ENCODE measurements around the gene DNAH12. TPM values are rescaled to one million over a fixed set of nuclear protein-coding genes. Genes with fewer than 3 reads are reported as not detected.
A peak's percentile ranks its signal among the peaks of the same experiment; 100 is the strongest.

Gene DNAH12, protein sequence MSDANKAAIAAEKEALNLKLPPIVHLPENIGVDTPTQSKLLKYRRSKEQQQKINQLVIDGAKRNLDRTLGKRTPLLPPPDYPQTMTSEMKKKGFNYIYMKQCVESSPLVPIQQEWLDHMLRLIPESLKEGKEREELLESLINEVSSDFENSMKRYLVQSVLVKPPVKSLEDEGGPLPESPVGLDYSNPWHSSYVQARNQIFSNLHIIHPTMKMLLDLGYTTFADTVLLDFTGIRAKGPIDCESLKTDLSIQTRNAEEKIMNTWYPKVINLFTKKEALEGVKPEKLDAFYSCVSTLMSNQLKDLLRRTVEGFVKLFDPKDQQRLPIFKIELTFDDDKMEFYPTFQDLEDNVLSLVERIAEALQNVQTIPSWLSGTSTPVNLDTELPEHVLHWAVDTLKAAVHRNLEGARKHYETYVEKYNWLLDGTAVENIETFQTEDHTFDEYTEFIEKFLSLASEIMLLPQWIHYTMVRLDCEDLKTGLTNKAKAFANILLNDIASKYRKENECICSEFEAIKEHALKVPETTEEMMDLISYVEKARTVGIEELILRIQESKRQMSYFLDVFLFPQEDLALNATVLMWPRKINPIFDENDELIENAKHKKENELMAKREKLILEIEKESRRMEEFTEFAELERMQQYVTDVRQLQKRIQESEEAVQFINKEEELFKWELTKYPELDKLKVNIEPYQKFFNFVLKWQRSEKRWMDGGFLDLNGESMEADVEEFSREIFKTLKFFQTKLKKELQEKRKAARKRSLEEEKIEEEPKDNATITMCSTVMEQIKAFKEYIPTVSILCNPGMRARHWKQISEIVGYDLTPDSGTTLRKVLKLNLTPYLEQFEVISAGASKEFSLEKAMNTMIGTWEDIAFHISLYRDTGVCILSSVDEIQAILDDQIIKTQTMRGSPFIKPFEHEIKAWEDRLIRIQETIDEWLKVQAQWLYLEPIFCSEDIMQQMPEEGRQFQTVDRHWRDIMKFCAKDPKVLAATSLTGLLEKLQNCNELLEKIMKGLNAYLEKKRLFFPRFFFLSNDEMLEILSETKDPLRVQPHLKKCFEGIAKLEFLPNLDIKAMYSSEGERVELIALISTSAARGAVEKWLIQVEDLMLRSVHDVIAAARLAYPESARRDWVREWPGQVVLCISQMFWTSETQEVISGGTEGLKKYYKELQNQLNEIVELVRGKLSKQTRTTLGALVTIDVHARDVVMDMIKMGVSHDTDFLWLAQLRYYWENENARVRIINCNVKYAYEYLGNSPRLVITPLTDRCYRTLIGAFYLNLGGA (N-terminal part only)
- 3.0 TPM for polyA plus RNA-seq (ENCODE audit: insufficient read length)
- long read RNA-seq, donor 1: 0 reads
- long read RNA-seq, donor 2: 0 reads
- long read RNA-seq, donor 3: 0 reads
- long read RNA-seq, donor 4: 0 reads
- long read RNA-seq, donor 5: 0 reads
- long read RNA-seq, donor 6: 0 reads
- long read RNA-seq, donor 7: 0 reads
- long read RNA-seq, donor 8: 0 reads

DNA sequence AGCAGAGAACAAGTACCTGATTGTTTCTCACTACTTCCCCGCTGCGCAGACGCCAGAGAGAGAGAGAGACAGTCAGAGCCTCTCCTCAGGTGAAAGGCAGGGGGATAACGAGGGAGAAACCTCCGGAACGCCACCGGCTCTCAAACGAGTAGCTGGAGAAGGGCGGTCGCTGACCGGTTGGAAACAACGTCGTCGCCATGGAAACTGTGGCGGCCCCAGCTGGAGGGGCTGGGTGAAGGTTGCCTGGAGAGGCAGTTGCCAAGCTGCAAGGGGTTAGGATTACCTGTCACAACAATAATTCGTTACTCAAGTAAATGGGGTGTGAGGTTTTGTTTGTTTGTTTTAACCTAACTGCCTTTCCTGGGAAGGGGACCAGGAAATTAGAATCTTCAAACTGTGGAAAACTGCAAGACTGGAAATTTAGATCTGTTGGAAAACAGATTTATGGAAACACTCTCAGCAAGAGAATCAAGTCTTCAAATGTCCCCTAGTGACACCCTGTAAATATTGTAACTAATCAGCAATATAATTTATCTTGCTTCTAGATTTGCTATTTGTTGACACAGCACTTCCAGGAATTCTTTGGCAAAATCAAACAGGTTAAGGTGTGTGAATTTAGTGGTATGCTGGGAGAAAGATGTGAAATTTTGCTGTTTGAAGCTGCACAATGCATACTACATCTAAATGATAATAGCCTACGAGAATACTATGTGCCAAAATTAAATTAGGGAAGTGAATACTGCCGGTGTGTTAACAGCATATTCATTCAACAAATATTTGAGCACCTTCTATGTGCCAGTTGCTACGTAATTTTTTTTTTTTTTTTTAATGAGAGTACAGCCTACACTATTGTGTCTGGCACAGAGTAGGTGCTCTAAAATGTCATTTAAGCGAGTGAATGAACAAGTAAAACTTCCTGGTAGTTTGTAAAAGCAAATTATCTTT, at the start of gene DNAH12:
TSS of gene DNAH12 (minus strand) at position 164 of the 945 bp plus-strand sequence. CDS start 1,474 bp downstream, outside the sequence.
- DNase-seq: peak; percentile 93

DNA sequence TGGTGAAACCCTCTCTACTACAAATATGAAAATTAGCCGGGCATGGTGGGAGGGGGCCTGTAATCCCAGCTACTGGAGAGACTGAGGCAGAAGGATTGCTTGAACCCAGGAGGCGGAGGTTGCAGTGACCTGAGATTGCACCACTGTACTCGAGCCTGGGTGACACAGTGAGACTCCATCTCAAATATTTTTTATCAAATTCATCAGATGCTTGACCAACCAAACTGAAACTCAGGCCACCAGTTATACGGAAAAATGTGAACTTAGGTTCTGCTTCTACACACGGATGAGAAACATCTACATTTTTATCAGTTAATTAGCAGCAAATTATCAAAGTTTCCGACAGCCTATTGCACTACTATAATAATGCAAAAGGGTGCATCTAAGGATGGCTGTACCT, 48.2 kb upstream of the DNAH12 start:
- DNase-seq: no peak

DNA sequence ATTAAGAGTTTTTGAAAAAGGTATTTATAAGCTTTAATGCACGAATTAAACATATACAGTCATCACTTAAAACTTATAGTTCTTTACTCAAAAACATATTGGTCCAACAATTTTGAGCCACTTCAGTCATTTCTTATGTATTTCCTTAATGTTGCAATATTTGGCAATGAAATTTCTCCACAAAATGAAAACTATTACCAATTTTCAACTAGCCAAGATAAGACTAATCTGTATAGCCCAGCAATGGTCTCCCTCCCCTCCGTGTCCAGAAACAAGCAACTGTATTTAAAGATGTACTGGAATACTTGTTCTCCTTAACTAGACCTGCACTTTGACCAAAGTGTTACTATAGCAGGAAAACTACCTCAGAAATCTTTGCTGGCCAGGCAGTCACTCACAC, 43.8 kb upstream of the DNAH12 start:
- no peak for DNase-seq

DNA sequence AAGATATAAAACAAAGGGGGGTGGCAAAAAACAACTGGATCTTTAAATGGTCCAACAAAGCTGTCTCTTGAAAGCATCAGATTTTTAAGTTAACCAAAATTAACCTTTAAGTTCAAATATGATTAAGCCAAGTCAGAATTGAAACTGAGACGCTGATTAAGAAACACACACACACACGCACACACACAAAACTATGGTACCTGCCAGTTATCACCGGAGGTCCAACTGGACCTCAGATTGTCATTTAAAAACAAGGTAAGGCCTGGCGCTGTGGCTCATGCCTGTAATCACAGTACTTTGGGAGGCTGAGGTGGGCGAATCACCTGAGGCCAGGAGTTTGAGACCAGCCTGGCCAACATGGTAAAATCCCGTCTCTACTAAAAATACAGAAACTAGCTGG, 42.6 kb upstream of the DNAH12 start:
- DNase-seq: no peak

DNA sequence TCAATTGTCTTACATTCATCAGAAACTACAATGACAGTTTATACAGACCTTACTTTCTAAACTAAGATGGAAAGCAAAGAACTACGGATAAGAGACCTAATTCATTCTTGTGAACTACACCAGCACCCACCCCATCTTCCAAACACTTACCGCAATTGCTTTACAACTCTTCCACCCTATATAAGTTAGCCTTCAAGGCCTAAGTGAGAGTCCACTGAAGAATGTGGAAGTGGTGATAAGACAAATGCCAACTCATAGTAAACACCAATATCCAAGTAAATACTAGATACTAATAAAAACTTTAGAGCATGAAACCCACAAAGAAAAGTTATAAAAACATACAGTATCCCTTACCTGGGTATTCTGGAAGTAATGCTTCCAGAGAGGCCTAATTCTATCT, 39.4 kb upstream of the DNAH12 start:
- DNase-seq: no peak

DNA sequence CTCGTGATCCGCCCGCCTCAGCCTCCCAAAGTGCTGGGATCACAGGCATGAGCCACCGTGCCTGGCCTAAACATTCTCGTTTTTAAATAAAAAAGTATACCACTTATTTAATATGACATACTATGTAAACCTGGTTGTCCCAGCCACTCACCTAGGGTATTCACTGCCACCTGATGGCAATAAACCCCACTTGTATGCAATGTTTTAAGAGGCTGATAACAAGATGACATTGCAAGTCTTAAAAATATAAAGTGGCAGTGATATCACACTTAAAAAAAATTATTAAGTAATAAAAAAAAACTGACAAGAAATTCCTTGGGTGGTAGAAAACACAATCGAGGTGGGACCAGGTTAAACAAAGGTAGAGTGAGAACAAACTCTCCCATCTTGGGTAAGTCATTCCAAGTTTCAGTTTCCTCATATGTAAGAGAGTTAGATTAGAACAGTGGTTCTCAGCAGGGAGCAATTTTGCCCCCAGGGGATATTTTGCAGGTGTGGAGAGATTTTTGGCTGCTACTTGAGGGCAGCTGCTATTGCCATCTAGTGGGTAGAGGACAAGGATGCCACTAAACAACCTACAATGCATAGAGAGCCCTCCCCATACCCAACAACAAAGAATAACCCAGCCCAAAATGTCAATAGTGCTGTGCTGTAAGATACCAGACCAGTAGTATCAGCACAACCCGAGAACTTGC, 38.5 kb upstream of the DNAH12 start:
- no peak for DNase-seq

DNA sequence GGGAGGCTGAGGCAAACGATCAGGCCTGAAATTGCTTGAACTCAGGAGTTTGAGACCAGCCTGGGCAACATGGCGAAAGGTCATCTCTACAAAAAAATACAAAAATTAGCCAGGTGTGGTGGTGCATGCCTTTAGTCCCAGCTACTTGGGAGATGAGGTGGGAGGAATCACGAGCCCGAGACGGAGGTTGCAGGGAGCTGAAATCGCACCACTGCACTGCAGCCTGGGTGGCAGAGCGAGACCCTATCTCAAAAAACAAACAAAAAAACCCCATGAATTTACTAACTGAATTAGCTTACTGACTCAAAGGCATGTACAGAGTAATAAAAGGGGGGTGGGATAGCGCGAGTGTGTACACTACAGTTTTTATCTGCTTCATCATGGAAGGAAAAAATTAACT, 33.7 kb upstream of the DNAH12 start:
- DNase-seq: no peak

DNA sequence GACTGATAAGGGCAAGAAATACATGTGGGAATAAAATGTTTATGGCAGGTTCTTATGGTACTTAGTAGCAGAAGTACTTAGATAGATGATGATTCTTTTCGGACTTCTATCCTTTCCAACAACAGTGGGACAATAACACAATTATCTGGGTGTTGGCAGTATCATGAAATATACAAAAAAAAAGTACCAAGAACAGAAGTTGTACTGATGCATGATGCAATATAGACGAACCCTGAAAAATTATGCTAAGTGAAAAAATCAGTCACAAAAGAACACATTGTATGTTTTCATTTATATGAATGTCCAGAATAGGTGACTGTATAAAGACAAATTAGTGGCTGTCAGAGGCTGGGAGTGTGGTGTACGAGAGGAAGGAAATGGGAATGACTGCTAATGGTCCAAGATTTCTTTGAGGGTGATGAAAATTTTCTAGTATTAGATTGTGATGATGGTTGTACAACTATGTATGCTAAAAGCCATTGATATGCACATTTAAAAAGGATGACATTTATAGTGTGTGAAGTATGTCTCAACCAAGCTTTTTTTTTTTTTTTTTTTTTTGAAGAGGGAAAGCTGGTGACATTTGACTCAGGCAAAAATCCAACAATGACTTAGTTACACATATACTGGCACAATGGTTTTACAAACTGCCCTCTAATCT, 32.0 kb upstream of the DNAH12 start:
- no peak for DNase-seq

DNA sequence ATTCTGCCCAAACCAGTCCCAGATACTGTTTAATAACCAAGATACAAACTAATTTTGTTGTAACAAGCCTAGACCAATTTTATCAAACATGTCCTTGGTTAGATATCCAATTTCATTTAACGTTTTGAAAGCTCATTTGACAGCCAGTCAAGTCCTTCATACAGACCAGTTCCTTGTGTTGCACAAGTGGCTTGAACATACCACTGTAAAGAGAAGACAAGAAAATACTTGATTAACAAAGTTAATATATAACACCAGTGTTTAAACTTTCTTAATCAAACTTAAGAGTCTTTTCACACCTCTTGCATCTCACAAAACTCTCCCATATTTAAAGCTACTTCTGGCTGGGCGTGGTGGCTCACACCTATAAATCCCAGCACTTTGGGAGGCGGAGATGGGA, 28.0 kb upstream of the DNAH12 start:
- DNase-seq: no peak

DNA sequence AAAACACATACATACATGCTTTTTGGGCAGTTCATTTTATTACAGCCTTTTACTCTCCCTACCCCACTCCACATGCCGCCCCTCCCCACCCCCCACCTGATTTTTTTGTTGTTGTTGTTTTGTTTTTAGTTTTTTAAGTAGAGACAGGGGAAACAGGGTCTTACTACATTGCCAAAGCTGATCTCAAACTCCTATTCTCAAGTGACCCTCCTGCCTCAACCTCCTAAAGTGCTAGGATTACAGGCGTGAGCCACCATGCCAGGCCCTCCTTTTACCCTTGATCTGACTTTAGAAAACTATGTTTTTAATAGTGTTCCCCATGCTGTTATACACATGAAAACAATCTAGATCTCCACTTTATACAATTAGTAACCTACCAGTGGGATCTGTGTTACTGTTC, 26.7 kb upstream of the DNAH12 start:
- DNase-seq: no peak

DNA sequence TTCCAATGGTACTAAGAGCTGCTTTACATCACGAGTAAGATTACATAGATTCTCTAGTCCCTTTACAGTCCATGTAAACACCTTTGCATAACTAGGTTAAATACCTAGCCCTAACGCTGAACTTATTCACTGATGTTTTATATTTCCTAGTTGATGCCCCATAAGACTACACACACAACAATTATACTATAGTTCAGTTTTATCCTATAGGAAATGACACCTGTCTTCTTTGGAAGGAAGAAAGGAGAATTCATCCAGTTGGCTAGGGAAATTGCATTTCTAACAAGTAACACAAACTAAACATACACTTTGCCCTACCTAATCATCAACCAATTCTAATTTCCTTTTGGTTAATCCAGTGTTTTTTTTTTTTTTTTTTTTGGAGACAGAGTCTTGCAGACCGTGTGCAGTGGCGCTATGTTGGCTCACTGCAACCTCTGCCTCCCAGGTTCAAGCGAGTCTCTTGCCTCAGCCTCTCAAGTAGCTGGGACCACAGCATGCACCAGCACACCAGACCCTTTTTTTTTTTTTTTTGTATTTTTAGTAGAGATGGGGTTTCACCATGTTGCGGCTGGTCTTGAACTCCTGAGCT, 25.8 kb upstream of the DNAH12 start:
- no peak for DNase-seq

DNA sequence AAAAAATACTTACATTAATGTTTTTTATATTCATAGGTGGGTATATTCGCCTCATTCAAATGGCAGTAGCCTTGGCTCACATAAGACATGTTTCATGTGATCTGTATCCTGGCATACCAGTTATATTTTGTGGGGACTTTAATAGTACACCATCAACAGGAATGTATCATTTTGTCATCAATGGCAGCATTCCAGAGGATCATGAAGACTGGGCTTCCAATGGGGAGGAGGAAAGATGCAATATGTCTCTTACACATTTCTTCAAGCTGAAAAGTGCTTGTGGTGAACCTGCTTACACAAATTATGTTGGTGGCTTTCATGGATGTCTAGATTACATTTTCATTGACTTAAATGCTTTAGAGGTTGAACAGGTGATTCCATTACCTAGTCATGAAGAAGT, 15.4 kb upstream of the DNAH12 start:
- DNase-seq: no peak

DNA sequence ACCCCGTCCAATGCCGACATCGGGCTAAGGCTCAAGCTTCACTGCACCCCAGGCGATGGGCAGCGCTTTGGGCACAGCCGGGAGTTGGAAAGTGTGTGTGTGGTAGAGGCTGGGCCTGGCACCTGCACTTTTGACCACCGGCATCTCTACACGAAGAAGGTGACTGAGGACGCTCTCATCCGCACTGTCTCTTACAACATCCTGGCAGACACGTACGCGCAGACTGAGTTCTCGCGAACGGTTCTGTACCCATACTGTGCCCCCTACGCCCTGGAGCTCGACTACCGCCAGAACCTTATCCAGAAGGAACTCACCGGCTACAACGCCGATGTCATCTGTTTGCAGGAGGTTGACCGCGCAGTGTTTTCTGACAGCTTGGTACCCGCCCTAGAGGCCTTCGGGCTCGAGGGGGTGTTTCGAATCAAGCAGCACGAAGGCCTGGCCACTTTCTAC, 13.0 kb upstream of the DNAH12 start:
- no peak for DNase-seq

DNA sequence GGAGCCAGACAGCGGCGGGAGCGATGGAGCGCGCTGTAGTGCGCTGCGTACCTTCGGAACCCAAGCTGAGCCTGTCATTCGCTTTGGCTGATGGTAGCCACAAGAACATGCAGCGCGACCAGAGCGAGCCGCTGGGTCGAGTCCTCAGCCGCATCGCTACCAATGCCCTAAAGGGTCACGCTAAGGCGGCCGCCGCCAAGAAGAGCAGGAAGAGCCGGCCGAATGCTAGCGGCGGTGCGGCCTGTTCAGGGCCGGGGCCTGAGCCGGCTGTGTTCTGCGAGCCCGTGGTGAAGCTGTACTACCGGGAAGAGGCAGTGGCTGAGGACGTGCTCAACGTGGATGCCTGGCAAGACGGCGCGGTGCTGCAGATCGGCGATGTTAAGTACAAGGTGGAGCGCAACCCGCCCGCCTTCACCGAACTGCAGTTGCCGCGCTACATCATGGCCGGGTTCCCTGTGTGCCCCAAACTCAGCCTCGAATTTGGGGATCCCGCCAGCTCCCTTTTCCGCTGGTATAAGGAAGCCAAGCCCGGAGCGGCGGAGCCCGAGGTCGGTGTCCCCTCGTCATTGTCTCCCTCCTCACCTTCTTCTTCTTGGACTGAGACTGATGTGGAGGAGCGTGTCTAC, 12.4 kb upstream of the DNAH12 start:
- DNase-seq: no peak

DNA sequence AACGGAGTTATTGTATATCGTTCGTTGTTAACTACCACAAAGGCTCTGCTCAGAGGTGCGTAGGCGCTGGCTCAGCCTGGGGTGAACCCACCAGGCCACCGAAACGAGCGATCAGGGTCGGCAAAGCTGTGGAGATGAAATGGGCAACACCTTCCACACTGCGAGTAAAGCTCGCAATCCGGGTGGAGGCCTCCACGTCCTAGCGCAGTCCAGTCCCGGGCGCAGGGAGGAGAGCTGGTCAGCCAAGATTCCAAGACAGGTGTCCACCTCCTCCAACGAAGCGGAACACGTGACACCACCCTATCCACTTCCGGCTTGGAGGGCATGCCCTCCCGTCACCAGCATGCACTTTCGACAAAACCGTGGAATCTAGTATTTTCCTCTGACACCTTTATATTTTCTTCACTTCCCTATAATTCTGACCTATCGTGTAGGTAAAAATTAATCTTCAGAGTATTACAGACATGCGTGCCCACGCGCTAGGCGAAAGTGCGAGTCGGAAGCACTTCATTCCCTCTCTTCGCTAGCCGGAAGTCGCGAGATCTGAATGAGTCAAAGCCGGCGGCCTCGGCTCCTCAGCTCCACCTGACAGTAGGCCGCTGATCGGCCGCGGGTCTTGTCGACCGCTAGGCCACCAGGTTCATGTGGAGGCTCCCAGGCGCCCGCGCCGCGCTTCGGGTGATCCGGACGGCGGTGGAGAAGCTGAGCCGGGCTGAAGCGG, 11.8 kb upstream of the DNAH12 start, which contains the start of gene PDE12:
TSS of gene PDE12 (plus strand) at position 537 of the 721 bp plus-strand sequence. CDS start at position 643, 106 bp downstream.
- peak; percentile 90 for DNase-seq

DNA sequence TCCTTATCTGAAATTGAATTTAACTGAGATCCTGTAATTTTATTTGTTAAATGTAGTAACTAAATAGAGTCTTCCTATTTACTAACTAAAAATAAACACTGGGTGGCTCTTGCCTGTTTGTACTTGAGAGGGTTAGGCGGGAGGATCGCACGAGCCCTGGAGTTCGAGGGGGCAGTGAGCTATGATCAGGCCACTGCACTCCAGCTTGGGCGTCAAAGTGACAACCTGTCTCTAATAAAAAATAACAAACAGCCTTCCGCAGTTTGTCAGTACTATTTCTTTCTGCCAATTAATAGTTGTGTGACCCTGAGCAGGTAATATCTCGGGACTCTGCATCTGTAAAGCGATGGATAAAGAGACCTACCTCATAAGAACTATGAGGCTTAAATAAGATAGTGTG, 11.2 kb upstream of the DNAH12 start:
- DNase-seq: no peak

DNA sequence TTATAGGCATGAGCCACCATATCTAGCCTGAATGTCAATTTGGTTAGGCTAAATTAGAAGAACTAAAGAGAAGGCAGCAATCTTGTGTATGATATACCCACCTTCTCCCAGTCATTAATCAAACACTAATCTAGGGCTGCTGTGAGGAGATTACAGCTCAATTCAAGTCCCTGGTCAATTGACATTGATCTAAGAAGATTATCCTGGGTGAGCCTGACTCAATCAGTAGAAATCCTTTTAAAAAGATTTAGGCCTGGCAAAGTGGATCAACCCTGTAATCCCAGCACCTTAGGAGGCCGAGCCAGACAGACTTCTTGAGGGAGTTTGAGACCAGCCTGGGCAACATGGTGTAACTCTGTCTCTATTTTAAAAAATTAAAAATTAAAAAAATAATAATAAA, 2.5 kb upstream of the DNAH12 start:
- no peak for DNase-seq

Measured in left kidney (tissue), 8 donors.